Measurements from ENCODE around the gene TEF. TPM values are rescaled to one million over a fixed set of nuclear protein-coding genes. Genes with fewer than 3 reads are reported as not detected.

Gene TEF
- total and polyA plus RNA-seq, 4 donors: 8.6 to 23.3 (median 14.2) TPM

- Histone ChIP-seq H3K4me1 (ENCODE audit: control insufficient read depth in 1 of 2, insufficient read depth in 2 of 2, low read length in 2 of 2) (no peaks in the 10 kb centered on the region), H3K9me3 (ENCODE audit: control insufficient read depth, low read length) (no peaks in the 10 kb centered on the region), H3K27me3 (ENCODE audit: control insufficient read depth in 1 of 2, insufficient read depth in 2 of 2, low read length in 1 of 2) (no peaks in the 10 kb centered on the region), H3K36me3 (ENCODE audit: control insufficient read depth in 1 of 2, insufficient read depth in 2 of 2, low read length in 1 of 2) (no peaks in the 10 kb centered on the region), H3K4me3 (ENCODE audit: low read length in 2 of 2) (no peak overlapping the region), H3K27ac (ENCODE audit: low read depth in 1 of 2, low read length in 2 of 2) (no peak overlapping the region)
- ATAC-seq (ENCODE audit: low FRiP score): no peak
- no peak for DNase-seq
- intact Hi-C loops (cut with DNase I): no loop called here
- 84 to 86% methylated on average over 17 of the region's 17 CpGs for WGBS, 2 donors
Measured at GRCh38 chr22:41358927-41359326, 22.8 kb upstream of the TEF start.

GRCh38 chr22:41359376-41359775 lies 22.4 kb upstream of the TEF start:
- Histone ChIP-seq H3K27me3 (ENCODE audit: control insufficient read depth in 1 of 2, insufficient read depth in 2 of 2, low read length in 1 of 2) (no peaks in the 10 kb centered on the region), H3K36me3 (ENCODE audit: control insufficient read depth in 1 of 2, insufficient read depth in 2 of 2, low read length in 1 of 2) (no peaks in the 10 kb centered on the region), H3K4me1 (ENCODE audit: control insufficient read depth in 1 of 2, insufficient read depth in 2 of 2, low read length in 2 of 2) (no peaks in the 10 kb centered on the region), H3K9me3 (ENCODE audit: control insufficient read depth, low read length) (no peaks in the 10 kb centered on the region), H3K27ac (ENCODE audit: low read depth in 1 of 2, low read length in 2 of 2) (no peak overlapping the region), H3K4me3 (ENCODE audit: low read length in 2 of 2) (no peak overlapping the region)
- no peak for DNase-seq
- no peak for ATAC-seq (ENCODE audit: low FRiP score)
- intact Hi-C loops (cut with DNase I): no loop called here
- WGBS, 2 donors: 66 to 78% methylated on average over 4 of the region's 4 CpGs

- Histone ChIP-seq H3K9me3 (ENCODE audit: control insufficient read depth, low read length) (no peaks in the 10 kb centered on the region), H3K36me3 (ENCODE audit: control insufficient read depth in 1 of 2, insufficient read depth in 2 of 2, low read length in 1 of 2) (no peaks in the 10 kb centered on the region), H3K4me1 (ENCODE audit: control insufficient read depth in 1 of 2, insufficient read depth in 2 of 2, low read length in 2 of 2) (no peaks in the 10 kb centered on the region), H3K27me3 (ENCODE audit: control insufficient read depth in 1 of 2, insufficient read depth in 2 of 2, low read length in 1 of 2) (no peaks in the 10 kb centered on the region), H3K4me3 (ENCODE audit: low read length in 2 of 2) (no peak overlapping the region), H3K27ac (ENCODE audit: low read depth in 1 of 2, low read length in 2 of 2) (no peak overlapping the region)
- WGBS, 2 donors: 32 to 42% methylated on average over 11 of the region's 11 CpGs
- intact Hi-C loops (cut with DNase I): no loop called here
- ATAC-seq (ENCODE audit: low FRiP score) (no peak), DNase-seq (no peak)
Measured at GRCh38 chr22:41360126-41360525, 21.6 kb upstream of the TEF start.

- no peaks in the 10 kb centered on the region for H3K36me3 ChIP-seq (ENCODE audit: control insufficient read depth in 1 of 2, insufficient read depth in 2 of 2, low read length in 1 of 2)
- no peaks in the 10 kb centered on the region for H3K4me1 ChIP-seq (ENCODE audit: control insufficient read depth in 1 of 2, insufficient read depth in 2 of 2, low read length in 2 of 2)
- H3K27me3 ChIP-seq (ENCODE audit: control insufficient read depth in 1 of 2, insufficient read depth in 2 of 2, low read length in 1 of 2): no peaks in the 10 kb centered on the region
- 90 to 93% methylated on average over 13 of the region's 13 CpGs for WGBS, 2 donors
- ATAC-seq (ENCODE audit: low FRiP score): no peak
- H3K27ac ChIP-seq (ENCODE audit: low read depth in 1 of 2, low read length in 2 of 2): no peak overlapping the region
- no peaks in the 10 kb centered on the region for H3K9me3 ChIP-seq (ENCODE audit: control insufficient read depth, low read length)
- DNase-seq: no peak
- intact Hi-C loops (cut with DNase I): no loop called here
- no peak overlapping the region for H3K4me3 ChIP-seq (ENCODE audit: low read length in 2 of 2)
Measured at GRCh38 chr22:41361716-41362310, 19.9 kb upstream of the TEF start.

GRCh38 chr22:41362615-41363014 lies 19.1 kb upstream of the TEF start:
- no peaks in the 10 kb centered on the region for H3K4me1 ChIP-seq (ENCODE audit: control insufficient read depth in 1 of 2, insufficient read depth in 2 of 2, low read length in 2 of 2)
- 82 to 88% methylated on average over 5 of the region's 5 CpGs for WGBS, 2 donors
- H3K9me3 ChIP-seq (ENCODE audit: control insufficient read depth, low read length): no peaks in the 10 kb centered on the region
- no peaks in the 10 kb centered on the region for H3K36me3 ChIP-seq (ENCODE audit: control insufficient read depth in 1 of 2, insufficient read depth in 2 of 2, low read length in 1 of 2)
- no peak for ATAC-seq (ENCODE audit: low FRiP score)
- no peak overlapping the region for H3K27ac ChIP-seq (ENCODE audit: low read depth in 1 of 2, low read length in 2 of 2)
- no peak for DNase-seq
- H3K4me3 ChIP-seq (ENCODE audit: low read length in 2 of 2): no peak overlapping the region
- no peaks in the 10 kb centered on the region for H3K27me3 ChIP-seq (ENCODE audit: control insufficient read depth in 1 of 2, insufficient read depth in 2 of 2, low read length in 1 of 2)
- intact Hi-C loops (cut with DNase I): no loop called here

- no peak overlapping the region for H3K27ac ChIP-seq (ENCODE audit: low read depth in 1 of 2, low read length in 2 of 2)
- ATAC-seq (ENCODE audit: low FRiP score): no peak
- H3K4me3 ChIP-seq (ENCODE audit: low read length in 2 of 2): no peak overlapping the region
- 77 to 78% methylated on average over 6 of the region's 6 CpGs for WGBS, 2 donors
- no peaks in the 10 kb centered on the region for H3K36me3 ChIP-seq (ENCODE audit: control insufficient read depth in 1 of 2, insufficient read depth in 2 of 2, low read length in 1 of 2)
- intact Hi-C loops (cut with DNase I): no loop called here
- DNase-seq: peak in 1 of 2 donors; percentile 74
- H3K27me3 ChIP-seq (ENCODE audit: control insufficient read depth in 1 of 2, insufficient read depth in 2 of 2, low read length in 1 of 2): no peaks in the 10 kb centered on the region
- H3K4me1 ChIP-seq (ENCODE audit: control insufficient read depth in 1 of 2, insufficient read depth in 2 of 2, low read length in 2 of 2): no peaks in the 10 kb centered on the region
- H3K9me3 ChIP-seq (ENCODE audit: control insufficient read depth, low read length): no peaks in the 10 kb centered on the region
Measured at GRCh38 chr22:41364233-41364632, 17.5 kb upstream of the TEF start.

GRCh38 chr22:41364955-41365354 lies 16.8 kb upstream of the TEF start:
- WGBS, 2 donors: 57 to 64% methylated on average over 8 of the region's 8 CpGs
- H3K36me3 ChIP-seq (ENCODE audit: control insufficient read depth in 1 of 2, insufficient read depth in 2 of 2, low read length in 1 of 2): no peaks in the 10 kb centered on the region
- H3K4me3 ChIP-seq (ENCODE audit: low read length in 2 of 2): no peak overlapping the region
- no peak for ATAC-seq (ENCODE audit: low FRiP score)
- H3K9me3 ChIP-seq (ENCODE audit: control insufficient read depth, low read length): no peaks in the 10 kb centered on the region
- no peaks in the 10 kb centered on the region for H3K27me3 ChIP-seq (ENCODE audit: control insufficient read depth in 1 of 2, insufficient read depth in 2 of 2, low read length in 1 of 2)
- no peaks in the 10 kb centered on the region for H3K4me1 ChIP-seq (ENCODE audit: control insufficient read depth in 1 of 2, insufficient read depth in 2 of 2, low read length in 2 of 2)
- no peak for DNase-seq
- intact Hi-C loops (cut with DNase I): loop anchor here in 1 of 2 donors (5.0 kb wide), 1 partner anchor 63 kb away; the partner anchor contains the start of gene ZC3H7B
- no peak overlapping the region for H3K27ac ChIP-seq (ENCODE audit: low read depth in 1 of 2, low read length in 2 of 2)

- H3K36me3 ChIP-seq (ENCODE audit: control insufficient read depth in 1 of 2, insufficient read depth in 2 of 2, low read length in 1 of 2): no peaks in the 10 kb centered on the region
- 72 to 76% methylated on average over 5 of the region's 5 CpGs for WGBS, 2 donors
- no peak overlapping the region for H3K4me3 ChIP-seq (ENCODE audit: low read length in 2 of 2)
- H3K27ac ChIP-seq (ENCODE audit: low read depth in 1 of 2, low read length in 2 of 2): no peak overlapping the region
- H3K9me3 ChIP-seq (ENCODE audit: control insufficient read depth, low read length): no peaks in the 10 kb centered on the region
- H3K27me3 ChIP-seq (ENCODE audit: control insufficient read depth in 1 of 2, insufficient read depth in 2 of 2, low read length in 1 of 2): no peaks in the 10 kb centered on the region
- ATAC-seq (ENCODE audit: low FRiP score) (no peak), DNase-seq (no peak)
- H3K4me1 ChIP-seq (ENCODE audit: control insufficient read depth in 1 of 2, insufficient read depth in 2 of 2, low read length in 2 of 2): no peaks in the 10 kb centered on the region
- intact Hi-C loops (cut with DNase I): loop anchor here in 1 of 2 donors (5.0 kb wide), 1 partner anchor 63 kb away; the partner anchor contains the start of gene ZC3H7B
Measured at GRCh38 chr22:41365425-41365824, 16.3 kb upstream of the TEF start.

- Histone ChIP-seq H3K27me3 (ENCODE audit: control insufficient read depth in 1 of 2, insufficient read depth in 2 of 2, low read length in 1 of 2) (no peaks in the 10 kb centered on the region), H3K4me3 (ENCODE audit: low read length in 2 of 2) (no peak overlapping the region), H3K9me3 (ENCODE audit: control insufficient read depth, low read length) (no peaks in the 10 kb centered on the region), H3K36me3 (ENCODE audit: control insufficient read depth in 1 of 2, insufficient read depth in 2 of 2, low read length in 1 of 2) (no peaks in the 10 kb centered on the region), H3K27ac (ENCODE audit: low read depth in 1 of 2, low read length in 2 of 2) (peak overlapping the region in 1 of 2 donors; percentile 8), H3K4me1 (ENCODE audit: control insufficient read depth in 1 of 2, insufficient read depth in 2 of 2, low read length in 2 of 2) (no peaks in the 10 kb centered on the region)
- intact Hi-C loops (cut with DNase I): loop anchor here in 1 of 2 donors (5.0 kb wide), 1 partner anchor 64 kb away; the partner anchor contains the start of gene ZC3H7B
- 55 to 58% methylated on average over 17 of the region's 17 CpGs for WGBS, 2 donors
- DNase-seq: no peak
- ATAC-seq (ENCODE audit: low FRiP score): no peak
Measured at GRCh38 chr22:41366323-41367029, 15.3 kb upstream of the TEF start.

All from aorta (tissue), 5 donors.